Epithelial cell of esophagus (primary cell): ENCODE measurements around the gene IL13RA1.

Experiments
- DNase-seq: peaks from one replicate; pipeline ENCODE4 v3.0.0; 2010; ENCODE audit warnings: low read depth
- H3K4me3 ChIP-seq: 2 replicates; pipeline ENCODE4 v1.5.1; 2011; ENCODE audit warnings: mild to moderate bottlenecking, low read length, control low read depth
- CTCF ChIP-seq: IDR thresholded peaks from 2 replicates; pipeline ENCODE4 v1.5.1; 2011; ENCODE audit warnings: low read depth, mild to moderate bottlenecking, low read length, control low read depth, inconsistent platforms; ENCODE audit not compliant: insufficient read depth; ENCODE audit errors: missing control alignments

IL13RA1 gene

GRCh38 chrX:118761939-118762707 lies 34.7 kb downstream of the IL13RA1 start:
- peak; percentile 5 for DNase-seq
- H3K4me3 ChIP-seq = no peak overlapping the region
- TF ChIP-seq CTCF = peak; percentile 24

- no peak overlapping the region for H3K4me3 ChIP-seq
- DNase-seq = no peak
- no peak for TF ChIP-seq CTCF
Measured at GRCh38 chrX:118763489-118763888, 36.1 kb downstream of the IL13RA1 start.

GRCh38 chrX:118764122-118764521 lies 36.7 kb downstream of the IL13RA1 start:
- no peak for DNase-seq
- no peak overlapping the region for H3K4me3 ChIP-seq
- no peak for TF ChIP-seq CTCF

GRCh38 chrX:118770133-118770760 lies 42.8 kb downstream of the IL13RA1 start:
- DNase-seq = no peak
- no peak for TF ChIP-seq CTCF
- H3K4me3 ChIP-seq = no peak overlapping the region

GRCh38 chrX:118772051-118772450 lies 44.6 kb downstream of the IL13RA1 start:
- no peak overlapping the region for H3K4me3 ChIP-seq
- TF ChIP-seq CTCF = no peak
- no peak for DNase-seq

- no peak for TF ChIP-seq CTCF
- peak; percentile 93 for DNase-seq
- no peak overlapping the region for H3K4me3 ChIP-seq
Measured at GRCh38 chrX:118773782-118774181, 46.4 kb downstream of the IL13RA1 start.
